ENCODE measurements around the gene MACO1.

Gene MACO1

GRCh38 chr1:25467193-25467592 lies 36.5 kb downstream of the MACO1 start:
- no peaks in the 10 kb centered on the region for H3F3A ChIP-seq (ENCODE audit: control insufficient read depth, insufficient read depth)
- peaks cover 80% of the 10 kb centered on the region for H3K79me2 ChIP-seq (ENCODE audit: control insufficient read depth, low read length)
- H4K20me1 ChIP-seq (ENCODE audit: control insufficient read depth, insufficient read depth, low read depth, low read length), result 0 out of 2 replicates have a peak, but pooled peaks cover 3% of the 10 kb centered on the region
- TF ChIP-seq, protein P1, sequence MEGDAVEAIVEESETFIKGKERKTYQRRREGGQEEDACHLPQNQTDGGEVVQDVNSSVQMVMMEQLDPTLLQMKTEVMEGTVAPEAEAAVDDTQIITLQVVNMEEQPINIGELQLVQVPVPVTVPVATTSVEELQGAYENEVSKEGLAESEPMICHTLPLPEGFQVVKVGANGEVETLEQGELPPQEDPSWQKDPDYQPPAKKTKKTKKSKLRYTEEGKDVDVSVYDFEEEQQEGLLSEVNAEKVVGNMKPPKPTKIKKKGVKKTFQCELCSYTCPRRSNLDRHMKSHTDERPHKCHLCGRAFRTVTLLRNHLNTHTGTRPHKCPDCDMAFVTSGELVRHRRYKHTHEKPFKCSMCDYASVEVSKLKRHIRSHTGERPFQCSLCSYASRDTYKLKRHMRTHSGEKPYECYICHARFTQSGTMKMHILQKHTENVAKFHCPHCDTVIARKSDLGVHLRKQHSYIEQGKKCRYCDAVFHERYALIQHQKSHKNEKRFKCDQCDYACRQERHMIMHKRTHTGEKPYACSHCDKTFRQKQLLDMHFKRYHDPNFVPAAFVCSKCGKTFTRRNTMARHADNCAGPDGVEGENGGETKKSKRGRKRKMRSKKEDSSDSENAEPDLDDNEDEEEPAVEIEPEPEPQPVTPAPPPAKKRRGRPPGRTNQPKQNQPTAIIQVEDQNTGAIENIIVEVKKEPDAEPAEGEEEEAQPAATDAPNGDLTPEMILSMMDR (IDR thresholded peaks at IDR 0.05; ENCODE audit: low read depth, low read length, poor library complexity, severe bottlenecking), result no peak
- TF ChIP-seq EZH2phosphoT487 (IDR thresholded peaks at IDR 0.05; ENCODE audit: borderline replicate concordance, low read length), result no peak
- no peak overlapping the region for H3K27ac ChIP-seq (ENCODE audit: low read depth, low read length)
- H3K4me3 ChIP-seq (ENCODE audit: low read length), result no peak overlapping the region
- H3K4me1 ChIP-seq (ENCODE audit: control insufficient read depth, low read length), result no peaks in the 10 kb centered on the region
- H3K9me3 ChIP-seq (ENCODE audit: control insufficient read depth, insufficient read depth, low read length), result no peaks in the 10 kb centered on the region
- H3K9me2 ChIP-seq (replicated peaks; ENCODE audit: control insufficient read depth, low read length), result no peaks in the 10 kb centered on the region
- H3K36me3 ChIP-seq (ENCODE audit: control insufficient read depth, low read length), result peaks cover 46% of the 10 kb centered on the region
- H3K4me2 ChIP-seq (ENCODE audit: low read length), result no peak overlapping the region
- no peaks in the 10 kb centered on the region for H3K27me3 ChIP-seq (ENCODE audit: control insufficient read depth, low read length)

- Histone ChIP-seq H3K79me2 (ENCODE audit: control insufficient read depth, low read length) (peaks cover 80% of the 10 kb centered on the region), H3K4me2 (ENCODE audit: low read length) (no peak overlapping the region), H3K36me3 (ENCODE audit: control insufficient read depth, low read length) (peaks cover 44% of the 10 kb centered on the region), H3F3A (ENCODE audit: control insufficient read depth, insufficient read depth) (no peaks in the 10 kb centered on the region), H4K20me1 (ENCODE audit: control insufficient read depth, insufficient read depth, low read depth, low read length) (0 out of 2 replicates have a peak, but pooled peaks cover 3% of the 10 kb centered on the region), H3K27ac (ENCODE audit: low read depth, low read length) (no peak overlapping the region), H3K9me2 (replicated peaks; ENCODE audit: control insufficient read depth, low read length) (no peaks in the 10 kb centered on the region), H3K27me3 (ENCODE audit: control insufficient read depth, low read length) (no peaks in the 10 kb centered on the region), H3K9me3 (ENCODE audit: control insufficient read depth, insufficient read depth, low read length) (no peaks in the 10 kb centered on the region), H3K4me1 (ENCODE audit: control insufficient read depth, low read length) (no peaks in the 10 kb centered on the region), H3K4me3 (ENCODE audit: low read length) (no peak overlapping the region)
- TF ChIP-seq, protein P1 (IDR thresholded peaks at IDR 0.05; ENCODE audit: low read depth, low read length, poor library complexity, severe bottlenecking), result no peak
- no peak for TF ChIP-seq EZH2phosphoT487 (IDR thresholded peaks at IDR 0.05; ENCODE audit: borderline replicate concordance, low read length)
Observed at GRCh38 chr1:25467616-25468015, 36.9 kb downstream of the MACO1 start.

GRCh38 chr1:25468033-25468432 lies 37.3 kb downstream of the MACO1 start:
- no peaks in the 10 kb centered on the region for H3F3A ChIP-seq (ENCODE audit: control insufficient read depth, insufficient read depth)
- H3K9me3 ChIP-seq (ENCODE audit: control insufficient read depth, insufficient read depth, low read length), result no peaks in the 10 kb centered on the region
- H3K27ac ChIP-seq (ENCODE audit: low read depth, low read length), result no peak overlapping the region
- H3K9me2 ChIP-seq (replicated peaks; ENCODE audit: control insufficient read depth, low read length), result no peaks in the 10 kb centered on the region
- no peak overlapping the region for H3K4me3 ChIP-seq (ENCODE audit: low read length)
- H3K27me3 ChIP-seq (ENCODE audit: control insufficient read depth, low read length), result no peaks in the 10 kb centered on the region
- no peaks in the 10 kb centered on the region for H3K4me1 ChIP-seq (ENCODE audit: control insufficient read depth, low read length)
- no peak overlapping the region for H3K4me2 ChIP-seq (ENCODE audit: low read length)
- 0 out of 2 replicates have a peak, but pooled peaks cover 3% of the 10 kb centered on the region for H4K20me1 ChIP-seq (ENCODE audit: control insufficient read depth, insufficient read depth, low read depth, low read length)
- H3K79me2 ChIP-seq (ENCODE audit: control insufficient read depth, low read length), result peaks cover 79% of the 10 kb centered on the region
- H3K36me3 ChIP-seq (ENCODE audit: control insufficient read depth, low read length), result peaks cover 40% of the 10 kb centered on the region
- TF ChIP-seq, protein P1 (IDR thresholded peaks at IDR 0.05; ENCODE audit: low read depth, low read length, poor library complexity, severe bottlenecking), result no peak
- TF ChIP-seq EZH2phosphoT487 (IDR thresholded peaks at IDR 0.05; ENCODE audit: borderline replicate concordance, low read length), result no peak

All from DOHH2 (cell line).